Measurements from ENCODE around the gene MTO1.

- no peak for TF ChIP-seq CTCF (IDR thresholded peaks at IDR 0.05)
- no peak for TF ChIP-seq POLR2A (IDR thresholded peaks at IDR 0.05)
- no peak for TF ChIP-seq POLR2AphosphoS5 (IDR thresholded peaks at IDR 0.05)
Measured at GRCh38 chr6:73497915-73498314, 36.4 kb downstream of the MTO1 start.
